Embryonic facial prominence (tissue), 1 donor: ENCODE results near the gene CDKN2AIP.

Source experiments
- DNase-seq: peaks from one replicate; pipeline ENCODE4 v3.0.0-alpha.2; 2016; ENCODE audit errors: extremely low spot score

Gene CDKN2AIP

GRCh38 chr4:183444214-183445096 lies at the start of gene CDKN2AIP:
Gene CDKN2AIP, plus strand, starts transcription at chr4:183444636. Its CDS starts 162 bp downstream, at chr4:183444798.
- DNase-seq: peak; percentile 87

- no peak for DNase-seq
These were observed 49.0 kb upstream of the CDKN2AIP start for GRCh38 chr4:183395395-183395794.

GRCh38 chr4:183396227-183396637 lies 48.2 kb upstream of the CDKN2AIP start:
- no peak for DNase-seq

GRCh38 chr4:183397741-183398297 lies 46.6 kb upstream of the CDKN2AIP start:
- DNase-seq: no peak

- DNase-seq: no peak
These were observed 45.9 kb upstream of the CDKN2AIP start for GRCh38 chr4:183398298-183399125.

GRCh38 chr4:183399126-183399522 lies 45.3 kb upstream of the CDKN2AIP start:
- no peak for DNase-seq

GRCh38 chr4:183399616-183400015 lies 44.8 kb upstream of the CDKN2AIP start:
- no peak for DNase-seq

GRCh38 chr4:183400035-183400434 lies 44.4 kb upstream of the CDKN2AIP start:
- no peak for DNase-seq

GRCh38 chr4:183401473-183401872 lies 43.0 kb upstream of the CDKN2AIP start:
- DNase-seq: no peak

- no peak for DNase-seq
These were observed 41.7 kb upstream of the CDKN2AIP start for GRCh38 chr4:183402771-183403170.

GRCh38 chr4:183403486-183403885 lies 41.0 kb upstream of the CDKN2AIP start:
- no peak for DNase-seq

GRCh38 chr4:183403961-183404360 lies 40.5 kb upstream of the CDKN2AIP start:
- DNase-seq: no peak

GRCh38 chr4:183405303-183405702 lies 39.1 kb upstream of the CDKN2AIP start:
- no peak for DNase-seq

GRCh38 chr4:183407128-183407585 lies 37.3 kb upstream of the CDKN2AIP start:
- DNase-seq: peak; percentile 68

- DNase-seq: no peak
These were observed 36.6 kb upstream of the CDKN2AIP start for GRCh38 chr4:183407635-183408464.

GRCh38 chr4:183408796-183409195 lies 35.6 kb upstream of the CDKN2AIP start:
- DNase-seq: no peak

GRCh38 chr4:183409483-183409882 lies 35.0 kb upstream of the CDKN2AIP start:
- DNase-seq: no peak

- DNase-seq: no peak
These were observed 34.5 kb upstream of the CDKN2AIP start for GRCh38 chr4:183409934-183410333.

- DNase-seq: no peak
These were observed 33.1 kb upstream of the CDKN2AIP start for GRCh38 chr4:183411291-183411861.

- no peak for DNase-seq
These were observed 31.6 kb upstream of the CDKN2AIP start for GRCh38 chr4:183412821-183413220.
